ENCODE results near the gene GON4L.
"Not testable (repeated sequence)": the region's sequence is repeated elsewhere in the genome, so short reads cannot be mapped to it uniquely, and the experiment has no call there.

GON4L gene

DNA sequence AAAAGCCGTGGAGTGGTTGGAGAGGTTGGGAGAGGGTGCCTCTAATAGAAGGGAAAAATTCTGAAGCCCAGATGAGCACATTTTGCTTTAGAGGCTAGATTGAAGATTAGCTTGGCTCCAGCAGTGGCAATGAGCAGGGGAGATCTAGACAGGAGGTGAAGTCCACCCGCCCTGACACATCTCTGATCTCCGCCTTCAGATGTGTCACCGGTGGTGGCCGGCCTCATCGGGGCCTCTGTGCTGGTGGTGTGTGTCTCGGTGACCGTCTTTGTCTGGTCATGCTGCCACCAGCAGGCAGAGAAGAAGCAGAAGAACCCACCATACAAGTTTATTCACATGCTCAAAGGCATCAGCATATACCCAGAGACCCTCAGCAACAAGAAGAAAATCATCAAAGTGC, 10.8 kb upstream of the GON4L start:
- no peak for DNase-seq

DNA sequence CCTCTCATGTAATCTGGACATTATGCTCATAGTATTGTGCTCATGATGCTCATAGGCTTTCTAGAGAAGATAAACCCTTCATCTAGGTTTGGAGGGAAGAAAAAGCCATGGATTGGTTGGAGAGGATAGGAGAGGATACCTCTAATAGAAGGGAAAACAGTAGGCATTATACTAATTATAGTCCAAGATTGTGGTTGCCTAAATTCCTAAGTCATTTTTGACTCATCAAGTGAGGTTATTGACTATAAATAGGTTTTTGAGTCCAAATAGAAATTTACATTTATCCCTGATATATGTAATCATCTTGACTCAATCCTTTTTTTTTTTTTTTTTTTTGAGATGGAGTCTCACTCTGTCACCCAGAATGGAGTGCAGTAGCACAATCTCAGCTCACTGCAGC, 7.4 kb upstream of the GON4L start:
- no peak for DNase-seq

DNA sequence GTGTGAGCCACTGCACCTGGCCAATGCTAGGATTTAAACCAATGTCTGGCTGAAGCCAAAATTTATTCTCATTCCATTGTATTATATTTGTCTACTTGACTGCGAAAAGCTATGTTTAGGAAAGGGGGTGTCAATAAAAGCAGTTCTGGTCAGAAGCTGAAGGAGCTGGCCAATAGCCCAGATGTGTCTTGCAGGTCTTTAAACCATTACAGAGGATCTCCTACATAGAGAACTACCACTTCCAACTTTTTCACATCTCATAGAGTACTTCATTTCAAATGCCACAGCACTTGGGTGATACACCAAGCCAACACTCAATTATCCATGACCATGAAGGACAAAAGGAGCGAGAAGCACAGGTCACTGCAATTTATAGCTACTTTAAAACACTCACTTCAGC, 4.9 kb upstream of the GON4L start:
- no peak for DNase-seq

DNA sequence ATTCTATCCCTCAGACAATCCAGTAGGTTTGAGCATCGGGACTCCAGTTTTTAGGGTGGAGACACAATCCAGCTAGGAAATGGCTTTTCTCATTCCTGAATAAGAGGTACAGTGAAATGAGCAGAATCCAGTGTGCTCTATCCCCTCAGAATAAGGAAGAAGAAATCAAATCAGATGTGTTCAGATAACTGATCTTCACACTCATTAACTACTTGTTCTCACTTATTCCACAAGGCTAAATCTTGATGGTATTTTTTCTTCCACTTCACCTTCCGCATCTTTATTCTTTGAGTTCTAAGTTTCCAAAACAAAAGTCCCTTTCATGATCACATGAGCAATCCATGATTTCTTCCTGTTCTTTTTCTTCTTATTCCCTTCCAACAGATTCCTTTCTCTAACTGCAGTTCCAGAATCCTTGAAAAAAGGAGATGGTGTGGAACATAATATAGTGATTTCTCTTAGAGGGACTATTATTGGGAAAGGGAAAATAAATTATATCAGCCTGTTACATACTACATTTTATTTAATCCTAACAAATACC, 4.0 kb upstream of the GON4L start:
- no peak for DNase-seq

DNA sequence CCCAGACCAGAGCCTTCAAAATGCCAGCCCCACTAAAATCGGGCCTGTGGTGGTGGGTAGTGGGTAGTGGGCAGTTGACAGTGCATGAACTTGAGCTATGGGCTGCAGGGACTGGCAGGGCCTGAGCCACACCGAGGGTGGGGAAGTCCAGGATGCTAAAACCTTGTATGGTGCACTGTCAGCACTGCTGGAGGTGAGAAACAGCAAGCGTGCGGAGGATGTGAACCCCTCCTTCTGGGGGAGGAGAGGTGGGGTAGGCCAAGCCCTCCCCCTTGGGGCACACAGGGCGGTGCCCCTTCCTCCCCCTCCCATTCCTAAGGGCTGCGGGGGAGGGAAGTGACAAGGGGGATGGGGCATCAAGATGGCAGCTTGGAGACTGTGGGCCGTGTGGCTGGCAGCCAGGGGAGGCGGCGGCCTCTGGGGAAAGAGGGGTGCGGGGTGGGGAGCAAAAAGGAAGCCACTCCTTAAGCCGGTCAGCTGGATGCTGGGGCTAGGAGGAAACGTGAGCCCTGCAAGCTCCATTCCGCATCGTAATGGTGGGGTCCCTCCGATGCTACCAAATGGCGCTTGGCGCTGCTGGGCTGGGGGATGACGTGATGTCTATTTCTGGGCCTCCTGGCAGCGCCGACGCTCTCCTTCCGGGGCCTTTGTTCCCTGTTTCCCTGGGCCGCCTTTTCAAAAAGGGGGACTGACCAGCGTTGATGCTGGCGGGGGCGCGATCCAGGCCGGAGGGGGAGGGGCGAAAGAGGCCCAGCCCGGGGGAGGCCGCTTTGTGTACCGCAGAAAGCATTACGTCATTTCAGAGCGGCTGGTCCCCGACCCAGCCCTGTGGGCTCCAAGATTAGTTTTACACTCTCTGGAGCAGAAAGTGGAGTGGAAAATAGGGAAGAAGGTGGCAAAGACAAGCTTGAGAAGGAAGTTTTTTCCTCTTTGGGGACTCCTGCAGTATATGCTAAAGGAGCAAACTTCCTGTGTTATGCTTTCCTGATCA, 3.2 kb upstream of the GON4L start:
- peak; percentile 88 for DNase-seq

DNA sequence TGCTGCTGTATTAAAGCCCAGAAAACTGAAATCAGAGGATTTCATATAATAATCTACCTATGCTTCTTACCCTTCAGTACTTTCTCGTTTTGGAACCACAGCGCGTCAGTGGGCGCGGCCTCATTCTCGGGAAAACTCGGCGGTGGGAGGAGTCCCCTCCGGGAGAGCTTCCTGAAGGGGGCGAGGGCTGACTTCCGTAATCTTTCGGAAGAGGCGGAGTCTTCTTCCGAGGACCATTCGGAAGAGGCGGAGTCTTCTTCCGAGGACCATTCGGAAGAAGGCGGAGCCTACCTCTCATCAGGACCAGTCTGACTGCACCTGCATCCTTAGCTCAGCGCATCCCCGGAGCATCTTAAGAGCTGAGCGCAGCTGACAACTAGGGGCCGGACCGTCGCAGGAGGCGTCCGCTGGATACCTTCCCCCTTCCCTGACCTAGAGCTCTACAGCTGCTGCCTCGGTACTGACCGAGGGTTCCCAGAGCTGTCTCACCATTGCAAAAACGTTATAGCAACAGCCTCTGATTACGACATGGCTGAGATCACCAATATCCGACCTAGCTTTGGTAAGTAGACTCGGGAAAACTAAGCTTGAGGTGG, 2.3 kb upstream of the GON4L start, which contains the start of gene SYT11:
Gene SYT11, plus strand, starts transcription at position 334 of the 596 bp plus-strand sequence. Its CDS starts 195 bp downstream, at position 529.
- DNase-seq = peak; percentile 98

DNA sequence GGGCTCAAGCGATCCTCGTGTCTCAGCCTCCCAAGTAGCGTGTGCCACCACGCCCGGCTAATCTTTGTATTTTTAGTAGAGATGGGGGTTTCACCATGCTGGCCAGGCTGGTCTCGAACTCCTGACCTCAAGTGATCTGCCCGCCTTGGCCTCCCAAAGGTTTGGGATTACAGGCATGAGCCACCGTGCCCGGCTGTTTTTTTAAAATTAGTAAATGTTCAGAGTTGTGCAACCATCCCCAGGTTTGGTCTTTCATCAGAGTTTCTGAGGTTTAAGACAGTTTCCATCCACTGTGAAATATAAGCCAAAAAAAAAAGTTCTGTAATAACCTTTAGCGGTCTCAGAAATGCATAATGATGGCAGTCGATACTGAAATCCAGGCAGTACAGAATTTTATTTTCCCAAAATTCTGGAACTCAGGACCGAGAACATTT, 1.8 kb upstream of the GON4L start:
- DNase-seq = no peak

DNA sequence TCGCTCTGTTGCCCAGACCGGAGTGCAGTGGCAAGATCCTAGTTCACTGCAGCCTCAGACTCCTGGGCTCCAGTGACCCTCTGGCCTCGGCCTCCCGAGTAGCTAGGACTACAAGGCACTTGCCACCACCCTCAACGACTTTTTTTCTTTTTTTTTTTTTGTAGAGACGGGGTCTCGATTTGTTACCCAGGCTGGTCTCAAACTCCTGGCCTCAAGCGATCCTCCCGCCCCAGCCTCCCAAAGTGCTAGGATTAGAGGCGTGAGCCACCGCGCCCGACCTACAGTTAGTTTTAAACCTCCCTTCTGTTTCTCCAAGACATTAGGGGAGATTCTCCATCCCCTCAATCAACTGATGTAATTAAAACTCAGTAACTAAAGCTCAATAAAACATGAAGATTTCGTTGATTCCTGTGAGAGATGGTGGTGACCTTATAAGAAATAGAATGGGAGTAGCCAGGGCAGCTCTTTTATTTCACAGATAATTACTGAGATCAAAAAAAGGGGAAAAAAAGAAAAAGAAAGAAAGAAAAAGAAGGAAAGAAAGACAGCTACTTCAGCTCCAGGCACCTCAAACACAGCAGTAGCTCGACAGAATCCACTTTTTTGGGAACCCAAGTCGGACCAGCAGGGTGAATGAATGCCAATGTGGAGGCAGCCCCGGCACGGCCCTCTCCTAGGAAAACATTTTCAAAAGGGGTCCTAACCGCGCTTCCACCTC, 598 bp downstream of the GON4L start:
- DNase-seq = no peak

DNA sequence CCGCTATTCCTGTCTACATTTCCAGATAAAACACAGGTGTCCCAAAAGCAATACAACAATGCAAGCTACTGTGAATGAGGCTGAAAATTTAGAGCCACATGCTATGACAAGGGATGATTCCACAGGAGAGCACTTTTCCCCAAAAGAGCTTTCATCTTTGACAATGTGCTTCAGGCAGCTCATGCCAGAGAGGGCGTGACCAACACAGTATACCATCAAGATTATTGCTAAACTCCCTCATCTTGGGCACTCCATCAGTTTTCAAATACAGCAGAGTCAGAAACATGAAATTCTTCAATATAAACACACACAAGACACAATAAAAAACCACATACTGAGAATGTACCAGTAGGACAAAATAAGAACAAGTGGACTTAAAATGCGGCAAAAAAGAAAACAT, 6.7 kb downstream of the GON4L start:
- DNase-seq = no peak

DNA sequence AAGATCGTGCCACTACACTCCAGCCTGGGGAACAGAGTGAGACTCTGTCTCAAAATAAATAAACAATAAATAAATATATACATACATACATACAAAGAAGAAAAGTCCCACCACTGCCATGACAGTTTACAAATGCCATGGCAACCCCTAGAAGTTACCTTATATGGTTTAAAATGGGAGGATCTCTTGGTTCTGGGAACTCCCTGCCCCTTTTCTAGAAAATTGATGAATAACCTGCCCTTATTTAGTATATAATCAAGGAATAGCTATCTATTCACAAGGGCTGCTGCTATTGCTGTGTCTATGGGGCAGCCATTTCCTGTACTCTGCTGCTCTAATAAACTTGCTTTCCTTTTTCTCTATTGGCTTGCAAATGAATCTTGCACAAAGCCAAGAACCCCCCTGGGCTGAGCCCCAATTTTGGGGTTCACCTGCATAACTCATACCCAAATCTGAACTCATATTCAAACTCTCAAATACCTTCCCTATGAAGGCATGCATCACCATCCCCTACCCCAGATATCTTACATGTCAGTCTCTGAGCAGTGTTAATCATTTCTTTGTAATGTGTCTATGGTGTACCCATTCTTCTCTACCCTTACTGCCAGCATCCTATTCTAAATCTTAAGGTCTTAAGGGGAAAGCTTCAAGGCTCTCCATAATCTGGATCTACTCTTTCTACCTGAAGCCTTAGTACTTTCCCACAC, 9.0 kb downstream of the GON4L start:
- DNase-seq = no peak

DNA sequence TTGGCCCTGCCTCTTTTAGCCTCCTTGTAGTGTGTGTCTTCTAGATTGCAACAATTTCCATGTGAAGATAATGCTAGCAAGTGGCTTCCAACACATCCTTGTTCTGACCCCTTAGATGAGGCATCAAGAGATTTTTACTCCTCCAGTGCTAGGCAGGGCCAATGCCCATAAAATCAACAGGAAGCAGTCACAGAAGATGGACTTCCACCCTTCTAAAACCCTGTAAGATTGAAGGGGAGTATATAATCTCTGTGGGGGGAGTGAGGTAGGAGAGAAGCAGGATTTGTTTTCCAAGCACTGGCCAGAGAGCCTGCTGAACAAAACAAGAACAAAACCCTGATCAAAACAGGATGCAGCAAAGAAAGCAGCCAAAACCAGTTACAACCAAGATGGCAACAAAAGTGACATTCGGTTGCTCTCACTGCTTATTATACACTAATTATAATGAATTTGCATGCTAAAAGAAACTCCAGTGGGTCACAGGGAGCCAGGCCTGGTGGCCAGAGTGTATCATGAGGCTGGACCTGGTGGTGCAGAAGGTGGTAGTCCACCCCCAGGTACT, 12.1 kb downstream of the GON4L start:
- DNase-seq = no peak

DNA sequence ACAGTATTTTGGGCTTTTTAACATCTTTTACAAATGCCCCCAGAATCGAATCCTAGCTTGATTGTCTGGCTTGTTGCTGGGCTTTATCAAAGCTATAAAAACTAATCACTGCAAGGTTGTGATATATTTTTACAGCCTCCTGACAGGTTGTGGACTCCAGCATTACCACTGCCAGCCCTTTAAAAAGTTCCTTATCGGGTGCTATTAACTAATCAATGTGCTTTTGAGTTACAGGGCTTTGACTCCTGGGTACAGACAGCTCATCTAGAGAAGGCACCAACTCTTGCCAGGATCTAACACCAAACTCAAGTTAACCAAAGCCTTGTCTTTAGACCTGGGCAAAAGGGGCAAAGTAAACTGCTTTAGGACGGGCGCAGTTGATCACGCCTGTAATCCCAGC, 16.6 kb downstream of the GON4L start:
- DNase-seq = no peak

DNA sequence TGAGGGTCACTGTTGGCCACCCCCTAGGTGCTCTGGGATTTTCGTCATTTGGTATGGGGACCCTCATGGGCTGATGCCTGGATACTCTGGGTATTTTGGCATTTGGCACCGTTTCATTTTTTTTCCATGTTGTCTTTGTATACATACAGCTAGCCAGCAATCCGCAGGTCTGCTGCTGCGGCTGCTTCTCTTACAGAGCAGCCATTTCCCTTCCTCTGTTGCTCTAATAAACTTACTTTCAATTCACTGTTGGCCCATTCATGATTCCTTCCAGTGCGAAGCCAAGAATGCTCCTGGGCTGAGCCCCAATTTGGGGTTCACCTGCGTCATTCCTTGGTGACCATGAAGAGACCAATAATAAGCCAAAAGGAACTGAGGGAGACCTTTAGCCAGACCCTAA, 21.5 kb downstream of the GON4L start:
- no peak for DNase-seq

DNA sequence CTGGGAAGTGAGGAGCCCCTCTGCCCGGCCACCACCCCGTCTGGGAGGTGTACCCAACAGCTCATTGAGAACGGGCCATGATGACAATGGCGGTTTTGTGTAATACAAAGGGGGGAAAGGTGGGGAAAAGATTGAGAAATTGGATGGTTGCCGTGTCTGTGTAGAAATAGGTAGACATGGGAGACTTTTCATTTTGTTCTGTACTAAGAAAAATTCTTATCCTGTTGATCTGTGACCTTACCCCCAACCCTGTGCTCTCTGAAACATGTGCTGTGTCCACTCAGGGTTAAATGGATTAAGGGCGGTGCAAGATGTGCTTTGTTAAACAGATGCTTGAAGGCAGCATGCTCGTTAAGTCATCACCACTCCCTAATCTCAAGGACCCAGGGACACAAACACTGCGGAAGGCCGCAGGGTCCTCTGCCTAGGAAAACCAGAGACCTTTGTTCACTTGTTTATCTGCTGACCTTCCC, 22.1 kb downstream of the GON4L start:
- DNase-seq = not testable (repeated sequence)

DNA sequence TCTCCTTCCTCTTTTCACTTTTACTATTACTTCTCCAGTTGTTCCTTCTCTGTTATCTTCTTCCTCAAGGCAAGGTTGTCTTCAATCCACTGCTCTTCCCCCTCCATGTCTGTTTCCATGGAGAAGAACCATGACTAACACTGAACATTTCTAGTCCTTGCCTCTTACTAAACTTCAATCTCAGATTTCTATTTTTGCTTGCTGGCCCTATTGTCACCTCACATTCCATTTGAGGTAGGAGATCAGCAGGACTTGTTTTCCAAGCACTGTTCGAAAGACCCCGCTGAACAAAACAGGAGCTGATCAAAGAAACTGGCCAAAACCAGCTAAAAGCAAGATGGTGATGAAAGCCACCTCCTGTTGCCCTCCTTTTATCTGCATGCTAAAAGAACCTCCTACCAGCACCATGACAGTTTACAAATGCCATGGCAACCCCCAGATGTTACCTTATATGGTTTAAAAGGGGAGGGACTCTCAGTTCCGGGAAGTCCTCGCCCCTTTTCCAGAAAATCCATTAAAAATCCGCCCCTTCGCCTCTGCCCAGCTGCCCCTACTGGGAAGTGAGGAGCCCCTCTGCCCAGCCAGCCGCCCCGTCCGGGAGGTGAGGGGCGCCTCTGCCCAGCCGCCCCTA, 22.6 kb downstream of the GON4L start:
- no peak for DNase-seq

DNA sequence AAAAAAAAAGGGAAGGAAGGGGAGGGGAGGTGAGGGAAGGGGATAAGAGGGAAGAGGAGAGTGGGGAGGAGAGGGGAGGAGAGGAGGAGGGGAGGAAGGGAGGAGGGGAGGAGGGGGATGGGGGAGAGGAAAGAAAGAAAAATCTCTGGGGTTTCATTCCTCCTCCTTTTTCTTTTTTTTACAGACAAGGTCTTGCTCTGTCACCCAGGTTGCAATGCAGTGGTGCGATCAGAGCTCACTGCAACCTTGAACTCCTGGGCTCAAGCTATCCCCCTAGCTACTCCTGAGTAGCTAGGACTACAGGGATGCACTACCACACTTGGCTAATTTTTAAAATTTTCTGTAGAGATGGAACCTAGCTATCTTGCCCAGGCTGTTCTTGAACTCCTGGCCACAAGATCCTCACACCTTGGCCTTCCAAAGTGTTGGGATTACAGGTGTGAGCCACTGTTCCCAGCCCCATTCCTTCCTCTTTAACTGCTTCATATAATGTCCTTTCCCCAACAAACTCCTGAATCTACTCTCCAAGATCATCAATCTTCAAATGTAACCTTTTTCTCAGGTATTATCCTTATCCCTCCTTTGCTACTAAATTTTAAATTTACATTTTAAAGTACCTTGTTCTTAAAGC, 23.2 kb downstream of the GON4L start:
- no peak for DNase-seq

DNA sequence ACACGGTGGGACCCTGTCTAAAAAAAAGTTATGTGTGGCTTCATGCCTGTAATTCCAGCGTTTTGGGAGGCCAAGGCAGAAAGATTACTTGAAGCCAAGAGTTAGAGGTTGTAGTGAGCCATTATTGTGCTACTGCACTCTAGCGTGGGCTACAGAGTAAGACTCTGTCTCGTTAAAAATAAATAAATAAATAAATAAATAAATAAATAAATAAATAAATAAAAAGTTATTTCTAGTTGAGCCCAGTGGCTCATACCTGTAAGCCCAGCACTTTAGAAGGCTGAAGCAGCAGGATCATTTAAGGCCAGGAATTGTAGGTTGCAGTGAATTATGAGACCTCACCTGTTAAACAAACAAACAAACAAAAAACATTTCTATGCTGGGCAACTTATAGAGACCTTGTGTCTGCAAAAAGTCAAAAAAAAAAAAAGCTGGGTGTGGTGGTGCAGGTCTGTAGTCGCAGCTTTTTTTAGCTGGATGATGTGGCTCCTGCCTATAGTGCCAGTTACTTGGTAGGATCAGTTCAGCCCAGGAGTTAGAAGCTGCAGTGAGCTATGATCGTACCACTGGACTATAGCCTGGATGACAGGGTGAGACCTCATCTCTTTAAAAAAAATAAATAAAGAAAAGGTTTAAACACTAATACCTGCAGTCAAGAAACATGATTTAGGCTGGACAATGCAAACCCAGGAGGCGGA, 25.6 kb downstream of the GON4L start:
- no peak for DNase-seq

DNA sequence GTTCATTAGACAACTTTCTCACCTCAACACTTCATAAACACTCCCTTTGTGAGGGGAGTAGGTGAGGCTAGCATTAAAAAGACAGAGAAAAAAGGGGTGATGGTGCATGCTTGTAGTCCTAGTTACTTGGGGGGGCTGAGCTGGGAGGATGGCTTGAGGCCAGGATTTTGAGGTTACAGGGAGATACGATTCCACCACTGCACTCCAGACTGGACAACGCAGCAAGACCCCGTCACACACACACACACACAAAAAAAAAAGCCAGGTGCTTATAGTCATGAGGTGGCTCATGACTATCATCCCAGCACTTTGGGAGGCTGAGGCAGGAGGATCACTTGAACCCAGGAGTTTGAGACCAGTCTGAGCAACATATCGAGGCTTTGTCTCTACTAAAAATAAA, 29.6 kb downstream of the GON4L start:
- no peak for DNase-seq

DNA sequence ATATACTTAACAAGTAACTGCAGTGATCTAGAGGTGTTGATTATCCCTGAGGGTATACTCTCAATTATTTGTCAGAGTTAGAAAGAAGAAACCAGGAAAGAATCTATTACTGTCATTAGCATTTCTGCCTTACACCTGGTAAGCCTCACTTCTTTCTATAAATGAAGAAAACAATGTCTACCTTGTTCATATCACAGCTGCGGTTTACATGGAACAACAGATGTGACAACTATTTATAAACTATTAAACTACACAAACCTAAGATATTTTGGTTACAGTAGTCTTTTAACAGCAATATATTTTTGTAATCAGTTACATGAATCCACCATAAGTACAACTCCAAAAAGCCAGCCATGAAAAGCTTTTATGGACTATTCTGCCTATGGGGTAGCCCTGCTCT, 40.7 kb downstream of the GON4L start:
- DNase-seq = no peak

DNA sequence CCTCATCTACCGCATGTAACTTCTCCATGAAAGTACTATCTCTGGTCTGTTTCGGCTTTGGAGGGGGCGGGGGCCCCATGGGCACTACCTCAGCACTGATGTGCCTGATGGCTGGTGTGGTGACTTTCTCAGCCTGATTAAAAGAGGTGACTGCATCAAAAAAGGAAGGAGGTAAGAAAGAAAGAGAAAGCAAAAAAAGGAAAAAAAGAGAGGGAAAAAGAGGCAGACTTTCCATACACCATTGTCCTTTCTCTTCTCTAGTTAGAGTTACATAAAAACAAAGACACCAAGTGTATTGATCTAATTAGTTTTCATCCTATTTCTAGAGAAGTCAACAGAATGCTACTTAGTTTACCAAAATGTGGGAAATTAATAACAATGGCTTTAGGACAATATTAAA, 43.3 kb downstream of the GON4L start:
- no peak for DNase-seq

DNA sequence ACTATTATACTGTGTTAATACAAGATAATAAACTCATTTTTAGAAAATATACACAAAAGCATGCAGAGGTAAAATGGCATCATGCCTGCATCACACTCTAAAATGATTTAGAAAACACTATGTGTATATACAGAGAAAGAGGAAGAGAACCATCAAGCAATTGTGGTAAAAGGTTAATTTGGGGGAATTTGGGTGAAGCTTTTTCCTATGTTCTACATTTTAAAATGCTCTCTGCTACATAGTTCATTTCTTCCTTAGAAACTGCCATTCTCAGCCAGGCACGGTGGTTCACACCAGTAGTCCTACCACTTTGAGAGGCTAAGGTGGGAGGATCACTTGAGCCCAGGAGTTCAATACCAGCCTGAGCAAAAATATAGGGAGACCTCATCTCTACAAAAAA, 44.1 kb downstream of the GON4L start:
- no peak for DNase-seq

Data from NCI-H774 (cell line).